Stimulated activated CD4-positive, alpha-beta T cell treated with anti-CD3 and anti-CD28 coated beads, Interleukin-4, amount 100 ng/mL, for 1 hour (primary cell): ENCODE data around the gene CCDC152.

Source experiments
- DNase-seq: peaks from one replicate; pipeline ENCODE4 v3.0.0-alpha.2; 2020

CCDC152 gene

GRCh38 chr5:42784132-42784531, 27.5 kb downstream of the CCDC152 start:
- no peak for DNase-seq

- DNase-seq: no peak
Measured at GRCh38 chr5:42785756-42786155, 29.1 kb downstream of the CCDC152 start.

- DNase-seq: no peak
Measured at GRCh38 chr5:42787073-42787472, 30.5 kb downstream of the CCDC152 start.

- DNase-seq: no peak
Measured at GRCh38 chr5:42787845-42788244, 31.2 kb downstream of the CCDC152 start.

- no peak for DNase-seq
Measured at GRCh38 chr5:42791151-42791550, 34.5 kb downstream of the CCDC152 start.

- no peak for DNase-seq
Measured at GRCh38 chr5:42798284-42799240, 41.9 kb downstream of the CCDC152 start.

- DNase-seq: no peak
Measured at GRCh38 chr5:42799241-42799608, 42.6 kb downstream of the CCDC152 start.

- DNase-seq: no peak
Measured at GRCh38 chr5:42799668-42800114, 43.1 kb downstream of the CCDC152 start.

- DNase-seq: no peak
Measured at GRCh38 chr5:42800748-42801330, 44.2 kb downstream of the CCDC152 start.

GRCh38 chr5:42801516-42802166, 45.0 kb downstream of the CCDC152 start:
- DNase-seq: no peak

- DNase-seq: no peak
Measured at GRCh38 chr5:42804717-42805339, 48.2 kb downstream of the CCDC152 start.

- DNase-seq: no peak
Measured at GRCh38 chr5:42806004-42806700, 49.5 kb downstream of the CCDC152 start.

GRCh38 chr5:42806701-42807262, 50.2 kb downstream of the CCDC152 start:
- no peak for DNase-seq

- no peak for DNase-seq
Measured at GRCh38 chr5:42807722-42808447, 51.3 kb downstream of the CCDC152 start.

GRCh38 chr5:42808888-42809611, 52.4 kb downstream of the CCDC152 start:
- DNase-seq: no peak

- no peak for DNase-seq
Measured at GRCh38 chr5:42810834-42811590, 54.4 kb downstream of the CCDC152 start.

- DNase-seq: no peak
Measured at GRCh38 chr5:42811591-42812446, 55.2 kb downstream of the CCDC152 start, which contains the start of gene SELENOP. Gene SELENOP (minus strand): TSS chr5:42811892. CDS start chr5:42808353, 3,539 bp downstream.

- DNase-seq: no peak
Measured at GRCh38 chr5:42812620-42813019, 56.0 kb downstream of the CCDC152 start.

GRCh38 chr5:42813533-42813932, 56.9 kb downstream of the CCDC152 start:
- DNase-seq: no peak
